Esophagus mucosa (tissue), 1 donor: ENCODE results near the gene BOD1L2. TPM values are rescaled to one million over a fixed set of nuclear protein-coding genes. Genes with fewer than 3 reads are reported as not detected.

Experiments
- ATAC-seq: fragments of 200-7000 bp; cut with Tn5 transposase; one replicate; pipeline ENCODE4 v1.9.1; 2020
- total RNA-seq: library from RNA; stranded (reverse); gene quantifications from one replicate; pipeline ENCODE4 v1.2.4, GENCODE V29; 2023
- donor health status: DM: yes; HTN: yes; CAD: no.

Gene BOD1L2
- not detected for total RNA-seq

GRCh38 chr18:57146956-57147636 lies at the start of gene BOD1L2:
BOD1L2 (plus strand) TSS chr18:57147087; CDS start chr18:57147313, 226 bp downstream.
- no peak for ATAC-seq

GRCh38 chr18:57107140-57107832 lies 39.6 kb upstream of the BOD1L2 start:
- no peak for ATAC-seq

- no peak for ATAC-seq
Measured at GRCh38 chr18:57110290-57110689, 36.6 kb upstream of the BOD1L2 start.

GRCh38 chr18:57113799-57114420 lies 33.0 kb upstream of the BOD1L2 start:
- ATAC-seq: no peak

GRCh38 chr18:57116598-57117132 lies 30.2 kb upstream of the BOD1L2 start:
- no peak for ATAC-seq

GRCh38 chr18:57121542-57122112 lies 25.3 kb upstream of the BOD1L2 start:
- ATAC-seq: no peak

GRCh38 chr18:57122936-57123510 lies 23.9 kb upstream of the BOD1L2 start:
- ATAC-seq: no peak

GRCh38 chr18:57125627-57126026 lies 21.3 kb upstream of the BOD1L2 start:
- no peak for ATAC-seq

- no peak for ATAC-seq
Measured at GRCh38 chr18:57128220-57128932, 18.5 kb upstream of the BOD1L2 start.

- ATAC-seq: no peak
Measured at GRCh38 chr18:57131101-57131500, 15.8 kb upstream of the BOD1L2 start.

- ATAC-seq: no peak
Measured at GRCh38 chr18:57131782-57132181, 15.1 kb upstream of the BOD1L2 start.

GRCh38 chr18:57134618-57135135 lies 12.2 kb upstream of the BOD1L2 start:
- ATAC-seq: no peak

- no peak for ATAC-seq
Measured at GRCh38 chr18:57135699-57136098, 11.2 kb upstream of the BOD1L2 start.

GRCh38 chr18:57137847-57138246 lies 9.0 kb upstream of the BOD1L2 start:
- ATAC-seq: no peak

- peak; percentile 45 for ATAC-seq
Measured at GRCh38 chr18:57141208-57142129, 5.4 kb upstream of the BOD1L2 start.

- ATAC-seq: no peak
Measured at GRCh38 chr18:57142324-57142723, 4.6 kb upstream of the BOD1L2 start.

- no peak for ATAC-seq
Measured at GRCh38 chr18:57143265-57143664, 3.6 kb upstream of the BOD1L2 start.

GRCh38 chr18:57148263-57148662 lies 1.4 kb downstream of the BOD1L2 start:
- ATAC-seq: no peak

GRCh38 chr18:57149051-57149450 lies 2.2 kb downstream of the BOD1L2 start:
- no peak for ATAC-seq

GRCh38 chr18:57149531-57149930 lies 2.6 kb downstream of the BOD1L2 start:
- no peak for ATAC-seq

- no peak for ATAC-seq
Measured at GRCh38 chr18:57150081-57150480, 3.2 kb downstream of the BOD1L2 start.
